PC-9 (cell line): Measurements from ENCODE around the gene COL5A2. TPM values are rescaled to one million over a fixed set of nuclear protein-coding genes. Genes with fewer than 3 reads are reported as not detected.

Experiments used
- BruUV-seq: library from RNA; stranded (reverse); fragments of 400-500 nt; replicated peaks from 2 replicates; lab custom pipeline; 2021; lab: Mats Ljungman, UMichigan
- CTCF ChIA-PET: fragments of 300-600 bp; sonication (Branson Sonifier 250); formaldehyde crosslinking; loops from one replicate; lab custom pipeline; 2022; ENCODE audit warnings: antibody characterized with exemption; lab: Charles Lee
- POLR2A ChIA-PET: fragments of 300-600 bp; sonication (Branson Sonifier 250); formaldehyde crosslinking; loops from one replicate; lab custom pipeline; 2022; ENCODE audit warnings: antibody characterized with exemption; ENCODE audit not compliant: unreplicated experiment; lab: Charles Lee
- DNase-seq, 2 experiments: peaks; one replicate each; pipeline versions ENCODE4 v3.0.0 to v3.0.0-alpha.2; 2015 to 2022; ENCODE audit warnings: mixed read lengths in 1 of 2
- H2AFZ ChIP-seq: fragments of 200-600 bp; sonication (generic); 2 replicates; pipeline ENCODE4 v1.8.1; 2017; ENCODE audit warnings: antibody characterized with exemption
- H3F3A ChIP-seq: fragments of 200-600 bp; sonication (generic); 2 replicates; pipeline ENCODE4 v1.8.1; 2017; ENCODE audit warnings: antibody characterized with exemption, mild to moderate bottlenecking, low read depth; ENCODE audit not compliant: insufficient read depth
- H3K27ac ChIP-seq: fragments of 200-600 bp; sonication (generic); 2 replicates; pipeline ENCODE4 v1.6.1; 2016; ENCODE audit warnings: mixed run types
- H3K27me3 ChIP-seq: fragments of 200-600 bp; sonication (generic); 2 replicates; pipeline ENCODE4 v1.6.1; 2016; ENCODE audit warnings: low read depth, mixed run types; ENCODE audit not compliant: insufficient read depth
- H3K36me3 ChIP-seq: fragments of 200-600 bp; sonication (generic); 2 replicates; pipeline ENCODE4 v1.6.1; 2016; ENCODE audit warnings: low read depth, mixed run types
- H3K4me1 ChIP-seq: fragments of 200-600 bp; sonication (generic); replicated peaks from 2 replicates; pipeline ENCODE4 v1.6.1; 2016; ENCODE audit warnings: mixed run types; ENCODE audit not compliant: insufficient read depth
- H3K4me2 ChIP-seq: fragments of 200-600 bp; sonication (generic); 2 replicates; pipeline ENCODE4 v1.6.1; 2017; ENCODE audit warnings: mixed run types
- H3K4me3 ChIP-seq: fragments of 200-600 bp; sonication (generic); 2 replicates; pipeline ENCODE4 v1.6.1; 2016; ENCODE audit warnings: mixed run types
- H3K79me2 ChIP-seq: fragments of 200-600 bp; sonication (generic); 2 replicates; pipeline ENCODE4 v1.6.1; 2017; ENCODE audit warnings: low read depth, mixed run types
- H3K9me2 ChIP-seq: fragments of 200-600 bp; sonication (generic); 2 replicates; pipeline ENCODE4 v1.8.1; 2017; ENCODE audit warnings: mild to moderate bottlenecking; ENCODE audit not compliant: insufficient read depth
- H3K9me3 ChIP-seq: fragments of 200-600 bp; sonication (generic); 2 replicates; pipeline ENCODE4 v1.8.1; 2016; ENCODE audit warnings: low read depth; ENCODE audit not compliant: insufficient read depth
- H4K20me1 ChIP-seq: fragments of 200-600 bp; sonication (generic); 2 replicates; pipeline ENCODE4 v1.8.1; 2017; ENCODE audit not compliant: insufficient read depth
- CTCF ChIP-seq: fragments of 200-600 bp; sonication (generic); conservative IDR thresholded peaks from 2 replicates; pipeline ENCODE4 v1.6.1; 2017; ENCODE audit warnings: mixed run types, antibody characterized with exemption, mild to moderate bottlenecking, moderate library complexity
- EZH2 ChIP-seq: fragments of 200-600 bp; sonication (generic); IDR thresholded peaks from 2 replicates; pipeline ENCODE4 v1.8.0; 2017; ENCODE audit warnings: antibody characterized with exemption, low read depth
- intact Hi-C: fragments of 100-400 bp; cut with micrococcal nuclease; formaldehyde crosslinking; loops from one replicate; pipeline ENCODE4 v1.10.0; 2022; ENCODE audit not compliant: unreplicated experiment
- total RNA-seq: library from RNA; stranded (reverse); gene quantifications from 2 replicates; pipeline ENCODE4 v1.2.3, GENCODE V29; 2021

Gene COL5A2
- total RNA-seq, 1 experiment from 2014 or later = 0.55 TPM

GRCh38 chr2:189204322-189204941 is 24.9 kb upstream of the COL5A2 start:
- no peaks in the 10 kb centered on the region for H3F3A ChIP-seq
- H3K4me1 ChIP-seq = peaks cover 6% of the 10 kb centered on the region; the same call in 1 of the 2 replicates
- intact Hi-C loops = no loop called here
- no peaks in the 10 kb centered on the region for H3K79me2 ChIP-seq
- BruUV-seq = no TSS peak
- CTCF ChIA-PET = no interaction called here
- no peaks in the 10 kb centered on the region for H3K9me2 ChIP-seq
- POLR2A ChIA-PET = no interaction called here
- peak overlapping the region; percentile 44; the same call in 1 of the 2 replicates for H3K27ac ChIP-seq
- no peaks in the 10 kb centered on the region for H3K27me3 ChIP-seq
- no peaks in the 10 kb centered on the region for H3K9me3 ChIP-seq
- no peak for TF ChIP-seq EZH2
- H3K4me2 ChIP-seq = peak overlapping the region; percentile 64
- peak overlapping the region; percentile 75 for H2AFZ ChIP-seq
- no peaks in the 10 kb centered on the region for H3K36me3 ChIP-seq
- no peaks in the 10 kb centered on the region for H4K20me1 ChIP-seq
- DNase-seq = no peak
- H3K4me3 ChIP-seq = peak overlapping the region; percentile 51

- peak overlapping the region; percentile 51; the same call in 1 of the 2 replicates for H3K4me3 ChIP-seq
- H3K36me3 ChIP-seq = no peaks in the 10 kb centered on the region
- no peak for DNase-seq
- H2AFZ ChIP-seq = peak overlapping the region; percentile 75
- no TSS peak for BruUV-seq
- no peaks in the 10 kb centered on the region for H3F3A ChIP-seq
- peaks cover 6% of the 10 kb centered on the region; the same call in 1 of the 2 replicates for H3K4me1 ChIP-seq
- no peaks in the 10 kb centered on the region for H3K9me3 ChIP-seq
- intact Hi-C loops = no loop called here
- no peaks in the 10 kb centered on the region for H4K20me1 ChIP-seq
- ChIA-PET CTCF (no interaction called here), POLR2A (no interaction called here)
- H3K79me2 ChIP-seq = no peaks in the 10 kb centered on the region
- no peak overlapping the region for H3K27ac ChIP-seq
- no peaks in the 10 kb centered on the region for H3K27me3 ChIP-seq
- peak overlapping the region; percentile 64 for H3K4me2 ChIP-seq
- TF ChIP-seq CTCF (no peak), EZH2 (no peak)
- no peaks in the 10 kb centered on the region for H3K9me2 ChIP-seq
These were observed 23.7 kb upstream of the COL5A2 start for GRCh38 chr2:189203177-189203799.

GRCh38 chr2:189199797-189200196 is 20.2 kb upstream of the COL5A2 start:
- BruUV-seq = no TSS peak
- no peak overlapping the region for H3K27ac ChIP-seq
- no peak overlapping the region for H2AFZ ChIP-seq

More at GRCh38 chr2:189199797-189200196, 20.2 kb upstream of the COL5A2 start:
- Histone ChIP-seq H4K20me1 (no peaks in the 10 kb centered on the region), H3K36me3 (no peaks in the 10 kb centered on the region), H3K4me2 (no peak overlapping the region), H3F3A (no peaks in the 10 kb centered on the region), H3K9me2 (no peaks in the 10 kb centered on the region), H3K4me3 (no peak overlapping the region), H3K9me3 (no peaks in the 10 kb centered on the region), H3K4me1 (peaks cover 6% of the 10 kb centered on the region; the same call in 1 of the 2 replicates), H3K79me2 (no peaks in the 10 kb centered on the region), H3K27me3 (no peaks in the 10 kb centered on the region)
- intact Hi-C loops = no loop called here
- no peak for DNase-seq
- ChIA-PET CTCF (no interaction called here), POLR2A (interaction anchor here (0.7 kb wide), 1 partner anchor 599 kb away, joined by 4 read pairs; no protein-coding TSS in a partner anchor)
- no peak for TF ChIP-seq CTCF
- TF ChIP-seq EZH2 = no peak
